GM12801 (cell line): ENCODE measurements around the gene MCF2L.

Experiments used
- CTCF ChIP-seq: IDR thresholded peaks from one replicate; pipeline ENCODE4 v1.5.1; 2011; ENCODE audit warnings: control low read depth; ENCODE audit not compliant: insufficient read length; ENCODE audit errors: extremely low read depth

Gene MCF2L

GRCh38 chr13:112985803-112986408 is 16.9 kb downstream of the MCF2L start:
- TF ChIP-seq CTCF = no peak

GRCh38 chr13:112986470-112986869 is 17.5 kb downstream of the MCF2L start:
- no peak for TF ChIP-seq CTCF

- TF ChIP-seq CTCF = no peak
Observed at GRCh38 chr13:112986946-112987681, 18.1 kb downstream of the MCF2L start.

- TF ChIP-seq CTCF = no peak
Observed at GRCh38 chr13:112987682-112988024, 18.6 kb downstream of the MCF2L start.

- no peak for TF ChIP-seq CTCF
Observed at GRCh38 chr13:112990783-112991182, 21.8 kb downstream of the MCF2L start.

GRCh38 chr13:112991609-112992008 is 22.6 kb downstream of the MCF2L start:
- TF ChIP-seq CTCF = no peak

- no peak for TF ChIP-seq CTCF
Observed at GRCh38 chr13:112992931-112993680, 24.1 kb downstream of the MCF2L start.
